Breast epithelium (tissue), 3 donors: ENCODE measurements around the gene ABL1.
"Not testable (repeated sequence)": the region's sequence is repeated elsewhere in the genome, so short reads cannot be mapped to it uniquely, and the experiment has no call there.

Source experiments
- POLR2A ChIP-seq: fragments of 450-650 bp; IDR thresholded peaks from one replicate; pipeline ENCODE4 v1.6.1; 2016; ENCODE audit warnings: antibody characterized with exemption, mild to moderate bottlenecking, moderate library complexity
- TF ChIP-seq, protein P1 (sequence below), 3 donors: fragments of 450-650 bp; IDR thresholded peaks; one replicate each; pipeline ENCODE4 v1.5.1; 2016 to 2017; ENCODE audit warnings: antibody characterized with exemption in 3 of 3, mild to moderate bottlenecking in 3 of 3, moderate library complexity in 3 of 3

DNA sequence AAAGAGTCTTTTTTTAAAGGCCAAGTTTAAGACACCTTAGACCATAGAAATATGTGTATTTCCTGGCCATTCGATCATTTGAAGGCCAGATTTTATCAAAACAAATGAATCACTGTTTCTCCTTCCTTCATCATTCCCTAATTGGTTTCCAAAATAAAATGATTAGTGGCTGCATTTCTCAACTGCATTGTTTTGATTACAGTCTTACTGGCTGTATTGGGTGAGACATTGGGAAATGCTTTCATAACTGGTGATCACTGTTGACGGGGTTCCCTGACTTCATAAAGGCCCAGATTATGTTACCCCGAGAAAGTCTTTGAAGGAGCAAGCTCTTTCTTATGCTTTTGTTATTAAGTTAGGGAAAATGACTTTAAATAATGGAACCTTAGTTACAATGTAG, 40.6 kb upstream of the ABL1 start:
- TF ChIP-seq, protein P1, sequence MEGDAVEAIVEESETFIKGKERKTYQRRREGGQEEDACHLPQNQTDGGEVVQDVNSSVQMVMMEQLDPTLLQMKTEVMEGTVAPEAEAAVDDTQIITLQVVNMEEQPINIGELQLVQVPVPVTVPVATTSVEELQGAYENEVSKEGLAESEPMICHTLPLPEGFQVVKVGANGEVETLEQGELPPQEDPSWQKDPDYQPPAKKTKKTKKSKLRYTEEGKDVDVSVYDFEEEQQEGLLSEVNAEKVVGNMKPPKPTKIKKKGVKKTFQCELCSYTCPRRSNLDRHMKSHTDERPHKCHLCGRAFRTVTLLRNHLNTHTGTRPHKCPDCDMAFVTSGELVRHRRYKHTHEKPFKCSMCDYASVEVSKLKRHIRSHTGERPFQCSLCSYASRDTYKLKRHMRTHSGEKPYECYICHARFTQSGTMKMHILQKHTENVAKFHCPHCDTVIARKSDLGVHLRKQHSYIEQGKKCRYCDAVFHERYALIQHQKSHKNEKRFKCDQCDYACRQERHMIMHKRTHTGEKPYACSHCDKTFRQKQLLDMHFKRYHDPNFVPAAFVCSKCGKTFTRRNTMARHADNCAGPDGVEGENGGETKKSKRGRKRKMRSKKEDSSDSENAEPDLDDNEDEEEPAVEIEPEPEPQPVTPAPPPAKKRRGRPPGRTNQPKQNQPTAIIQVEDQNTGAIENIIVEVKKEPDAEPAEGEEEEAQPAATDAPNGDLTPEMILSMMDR (IDR thresholded peaks at IDR 0.05): not testable (repeated sequence)
- TF ChIP-seq POLR2A: not testable (repeated sequence)
